ENCODE measurements around the gene B3GAT1.

- TF ChIP-seq TAF1 (IDR thresholded peaks at IDR 0.05; ENCODE audit: low read depth, low read length) (no peak), POLR2AphosphoS5 (IDR thresholded peaks at IDR 0.05; ENCODE audit: low read depth, low read length) (no peak), POLR2A (IDR thresholded peaks at IDR 0.05; ENCODE audit: low read depth, low read length) (no peak), SPI1 (IDR thresholded peaks at IDR 0.05; ENCODE audit: low read depth, low read length) (no peak)
Measured at GRCh38 chr11:134388590-134388989, 23.5 kb downstream of the B3GAT1 start.
